ENCODE measurements around the gene SPIB.
A peak's percentile ranks its signal among the peaks of the same experiment; 100 is the strongest.

Gene SPIB

GRCh38 chr19:50476224-50476906 lies 57.6 kb downstream of the SPIB start, which contains the start of the genes EMC10 and GARIN5A:
Gene EMC10, plus strand, starts transcription at chr19:50476507. Its CDS starts 38 bp downstream, at chr19:50476545.
Gene GARIN5A, minus strand, starts transcription at chr19:50476848. Its CDS starts 460 bp downstream, at chr19:50476388.
- peak; percentile 64 for DNase-seq

- no peak for DNase-seq
These were observed 58.1 kb downstream of the SPIB start for GRCh38 chr19:50476907-50477238.

GRCh38 chr19:50477751-50478515 lies 59.2 kb downstream of the SPIB start:
- no peak for DNase-seq

GRCh38 chr19:50478901-50479715 lies 60.4 kb downstream of the SPIB start:
- DNase-seq: no peak

- DNase-seq: no peak
These were observed 61.1 kb downstream of the SPIB start for GRCh38 chr19:50479761-50480251.

GRCh38 chr19:50480281-50481111 lies 61.8 kb downstream of the SPIB start:
- DNase-seq: no peak
